ENCODE results near the gene GPR146.
A peak's percentile ranks its signal among the peaks of the same experiment; 100 is the strongest.

Gene GPR146

DNA sequence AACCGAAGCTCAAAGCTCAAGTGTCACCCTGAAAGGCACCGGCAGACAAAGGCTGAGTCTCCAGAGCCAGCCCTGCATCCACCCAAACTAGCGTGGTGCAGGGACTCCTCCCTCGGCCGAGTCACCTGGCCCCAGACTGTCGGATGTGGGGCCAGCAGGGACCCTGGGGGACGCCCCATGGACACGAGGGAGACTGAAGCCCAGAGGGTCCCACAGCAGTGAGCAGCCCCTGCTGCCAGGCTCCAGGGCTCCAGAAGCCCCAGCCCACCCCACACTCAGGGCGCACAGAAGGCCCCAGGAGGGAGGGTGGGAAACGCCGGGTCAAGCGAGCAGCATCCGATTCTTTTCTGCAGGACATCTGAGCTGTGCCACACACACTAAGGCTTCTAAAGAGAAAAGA lies 20.2 kb downstream of the GPR146 start:
- TF ChIP-seq, protein P1, sequence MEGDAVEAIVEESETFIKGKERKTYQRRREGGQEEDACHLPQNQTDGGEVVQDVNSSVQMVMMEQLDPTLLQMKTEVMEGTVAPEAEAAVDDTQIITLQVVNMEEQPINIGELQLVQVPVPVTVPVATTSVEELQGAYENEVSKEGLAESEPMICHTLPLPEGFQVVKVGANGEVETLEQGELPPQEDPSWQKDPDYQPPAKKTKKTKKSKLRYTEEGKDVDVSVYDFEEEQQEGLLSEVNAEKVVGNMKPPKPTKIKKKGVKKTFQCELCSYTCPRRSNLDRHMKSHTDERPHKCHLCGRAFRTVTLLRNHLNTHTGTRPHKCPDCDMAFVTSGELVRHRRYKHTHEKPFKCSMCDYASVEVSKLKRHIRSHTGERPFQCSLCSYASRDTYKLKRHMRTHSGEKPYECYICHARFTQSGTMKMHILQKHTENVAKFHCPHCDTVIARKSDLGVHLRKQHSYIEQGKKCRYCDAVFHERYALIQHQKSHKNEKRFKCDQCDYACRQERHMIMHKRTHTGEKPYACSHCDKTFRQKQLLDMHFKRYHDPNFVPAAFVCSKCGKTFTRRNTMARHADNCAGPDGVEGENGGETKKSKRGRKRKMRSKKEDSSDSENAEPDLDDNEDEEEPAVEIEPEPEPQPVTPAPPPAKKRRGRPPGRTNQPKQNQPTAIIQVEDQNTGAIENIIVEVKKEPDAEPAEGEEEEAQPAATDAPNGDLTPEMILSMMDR (IDR thresholded peaks at IDR 0.05; ENCODE audit: control insufficient read depth, extremely low read depth, insufficient read depth), result no peak
- no peak for DNase-seq (ENCODE audit: low read depth)
- H3K4me3 ChIP-seq (ENCODE audit: low read depth, low read length), result no peak overlapping the region

GRCh38 chr7:1065263-1065584 lies 20.9 kb downstream of the GPR146 start:
- TF ChIP-seq, protein P1 (IDR thresholded peaks at IDR 0.05; ENCODE audit: control insufficient read depth, extremely low read depth, insufficient read depth), result no peak
- DNase-seq (ENCODE audit: low read depth), result no peak
- no peak overlapping the region for H3K4me3 ChIP-seq (ENCODE audit: low read depth, low read length)

DNA sequence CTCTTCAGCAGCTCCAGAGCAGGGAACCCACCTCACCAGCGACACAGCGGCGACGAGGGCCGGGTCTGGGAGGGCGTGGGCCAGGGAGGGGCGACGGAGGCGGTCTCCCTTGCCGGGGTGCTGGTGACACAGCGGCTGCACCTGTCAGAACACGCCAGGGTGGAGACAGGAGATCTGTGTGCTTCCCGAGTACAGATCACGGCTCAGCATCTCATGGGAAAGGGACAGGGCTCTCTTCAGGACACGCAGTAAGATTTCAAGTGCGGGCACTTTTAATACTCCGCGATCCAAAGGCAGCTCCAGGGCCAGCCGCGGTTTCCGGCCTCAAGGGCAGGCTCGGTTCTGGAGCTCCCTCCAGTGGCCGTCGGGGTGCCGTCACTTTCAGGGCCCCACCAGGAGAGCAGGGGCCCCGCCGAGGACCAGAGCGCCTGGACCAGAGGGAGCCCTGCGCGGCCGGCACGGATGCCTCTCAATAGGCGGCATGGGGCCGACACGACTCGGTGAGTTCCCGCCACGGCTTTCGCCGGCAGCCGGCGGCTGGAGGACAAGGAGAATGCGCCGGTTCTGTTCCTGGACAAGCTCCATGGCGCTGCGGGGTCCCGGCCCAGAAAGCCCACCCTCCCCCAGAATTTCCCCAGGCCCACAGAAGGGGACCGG lies 21.4 kb downstream of the GPR146 start:
- TF ChIP-seq, protein P1 (IDR thresholded peaks at IDR 0.05; ENCODE audit: control insufficient read depth, extremely low read depth, insufficient read depth), result peak; percentile 90
- DNase-seq (ENCODE audit: low read depth), result no peak
- H3K4me3 ChIP-seq (ENCODE audit: low read depth, low read length), result no peak overlapping the region

GRCh38 chr7:1066242-1066588 lies 21.9 kb downstream of the GPR146 start:
- TF ChIP-seq, protein P1 (IDR thresholded peaks at IDR 0.05; ENCODE audit: control insufficient read depth, extremely low read depth, insufficient read depth), result no peak
- H3K4me3 ChIP-seq (ENCODE audit: low read depth, low read length), result no peak overlapping the region
- DNase-seq (ENCODE audit: low read depth), result no peak

GRCh38 chr7:1068013-1068412 lies 23.7 kb downstream of the GPR146 start:
- no peak for DNase-seq (ENCODE audit: low read depth)
- no peak overlapping the region for H3K4me3 ChIP-seq (ENCODE audit: low read depth, low read length)
- TF ChIP-seq, protein P1 (IDR thresholded peaks at IDR 0.05; ENCODE audit: control insufficient read depth, extremely low read depth, insufficient read depth), result no peak

DNA sequence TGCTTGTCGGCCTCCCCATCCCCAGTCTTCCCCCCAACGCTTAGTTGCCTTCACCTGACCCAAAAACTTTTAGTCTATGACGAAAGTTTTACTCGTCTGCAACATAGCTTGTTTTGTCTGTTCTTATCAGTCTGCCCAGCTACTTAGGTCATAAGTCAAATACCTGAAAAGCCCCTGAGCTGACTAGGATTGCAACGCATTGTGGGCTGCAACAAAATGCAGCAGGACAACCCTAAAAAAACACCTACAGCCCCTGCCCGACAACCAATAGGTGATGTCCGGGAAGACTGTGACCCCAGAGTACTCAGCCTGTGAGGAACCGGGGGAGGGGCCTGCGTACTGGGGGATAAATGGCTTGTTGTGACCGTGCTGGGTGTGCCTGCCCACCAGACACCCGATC lies 24.3 kb downstream of the GPR146 start:
- TF ChIP-seq, protein P1 (IDR thresholded peaks at IDR 0.05; ENCODE audit: control insufficient read depth, extremely low read depth, insufficient read depth), result no peak
- DNase-seq (ENCODE audit: low read depth), result no peak
- H3K4me3 ChIP-seq (ENCODE audit: low read depth, low read length), result no peak overlapping the region

DNA sequence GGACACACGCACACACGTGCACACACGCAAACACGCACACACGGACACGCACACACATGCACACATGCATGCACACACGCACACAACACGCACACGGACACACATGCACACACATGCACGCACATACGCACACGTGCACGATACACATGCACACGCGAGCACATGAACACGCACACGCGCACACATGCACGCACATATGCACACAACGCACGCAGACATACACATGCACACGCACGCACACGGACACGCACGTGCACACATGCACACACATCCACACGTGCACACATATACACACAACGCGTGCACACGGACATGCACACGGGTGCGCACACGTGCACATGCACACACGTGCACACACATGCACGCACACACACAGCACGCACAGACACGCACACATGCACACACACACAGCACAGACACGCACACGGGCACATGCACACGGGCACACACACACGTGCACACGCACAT lies 26.2 kb downstream of the GPR146 start:
- TF ChIP-seq, protein P1 (IDR thresholded peaks at IDR 0.05; ENCODE audit: control insufficient read depth, extremely low read depth, insufficient read depth), result no peak
- H3K4me3 ChIP-seq (ENCODE audit: low read depth, low read length), result no peak overlapping the region
- DNase-seq (ENCODE audit: low read depth), result no peak
